HEK293 (cell line): Measurements from ENCODE around the gene ISYNA1.
A peak's percentile ranks its signal among the peaks of the same experiment; 100 is the strongest.

Experiments
- CTCF ChIA-PET: fragments of 350-600 bp; formaldehyde crosslinking; extraction: SDS; loops from one replicate; lab custom pipeline; 2021; ENCODE audit warnings: antibody characterized with exemption; lab: Yijun Ruan, JAX
- POLR2A ChIA-PET: fragments of 300-600 bp; formaldehyde crosslinking; extraction: SDS; loops from one replicate; lab custom pipeline; 2020; ENCODE audit warnings: antibody characterized with exemption, inconsistent platforms; lab: Yijun Ruan, JAX
- H3K27ac ChIP-seq: fragments of 200-500 bp; sonication (Bioruptor generic); 2 replicates; pipeline ENCODE4 v1.5.1; 2014; ENCODE audit warnings: low read depth, low read length, control low read depth, inconsistent platforms; ENCODE audit errors: extremely low read depth
- H3K36me3 ChIP-seq, 2 experiments: fragments of 200-500 bp in 1 of 2; sonication (Bioruptor generic) in 1 of 2; 1 replicate in 1 of 2; 2 replicates in 1 of 2; pipeline ENCODE4 v1.5.1; 2014 to 2017; ENCODE audit warnings: inconsistent platforms in 2 of 2, low read length in 2 of 2; ENCODE audit not compliant: control insufficient read depth in 2 of 2, insufficient read depth in 1 of 2
- H3K4me1 ChIP-seq: fragments of 200-500 bp; sonication (Bioruptor generic); 2 replicates; pipeline ENCODE4 v1.5.1; 2014; ENCODE audit warnings: mild to moderate bottlenecking, low read length, inconsistent platforms; ENCODE audit not compliant: control insufficient read depth, insufficient read depth
- H3K4me3 ChIP-seq: 2 replicates; pipeline ENCODE4 v1.5.1; 2011; ENCODE audit warnings: low read depth, mild to moderate bottlenecking, control low read depth, low read length, moderate library complexity
- H3K9me3 ChIP-seq: fragments of 200-500 bp; sonication (Bioruptor generic); 2 replicates; pipeline ENCODE4 v1.5.1; 2014; ENCODE audit warnings: low read depth, low read length, inconsistent platforms; ENCODE audit not compliant: control insufficient read depth, insufficient read depth
- BCL11B ChIP-seq: fragments of 450-650 bp; formaldehyde crosslinking; IDR thresholded peaks from 2 replicates; pipeline ENCODE4 v1.5.1; 2016; ENCODE audit warnings: low read depth, missing biosample characterization, missing genetic modification characterization
- GFI1B ChIP-seq: fragments of 450-650 bp; formaldehyde crosslinking; IDR thresholded peaks from 2 replicates; pipeline ENCODE4 v1.5.1; 2016; ENCODE audit warnings: missing biosample characterization, missing genetic modification characterization
- HOXC10 ChIP-seq: sonication (generic); formaldehyde crosslinking; IDR thresholded peaks from 2 replicates; pipeline ENCODE4 v1.8.1; 2023; ENCODE audit warnings: mild to moderate bottlenecking, missing genetic modification reagents
- IKZF3 ChIP-seq: fragments of 450-650 bp; IDR thresholded peaks from 2 replicates; pipeline ENCODE4 v1.5.0; 2018; ENCODE audit warnings: missing biosample characterization, mild to moderate bottlenecking, missing genetic modification characterization, moderate library complexity
- PRDM1 ChIP-seq: fragments of 450-650 bp; formaldehyde crosslinking; IDR thresholded peaks from 2 replicates; pipeline ENCODE4; 2016; ENCODE audit warnings: missing biosample characterization, missing genetic modification characterization
- PRDM6 ChIP-seq: fragments of 450-650 bp; formaldehyde crosslinking; IDR thresholded peaks from 2 replicates; pipeline ENCODE4 v1.5.1; 2017; ENCODE audit warnings: missing biosample characterization, missing genetic modification characterization
- SCRT2 ChIP-seq: fragments of 450-650 bp; formaldehyde crosslinking; IDR thresholded peaks from 2 replicates; pipeline ENCODE4 v1.5.1; 2016; ENCODE audit warnings: missing biosample characterization, missing genetic modification characterization
- SP3 ChIP-seq: fragments of 450-650 bp; formaldehyde crosslinking; IDR thresholded peaks from 2 replicates; pipeline ENCODE4 v1.5.1; 2016; ENCODE audit warnings: missing biosample characterization, missing genetic modification characterization
- ZBTB8A ChIP-seq: fragments of 450-650 bp; formaldehyde crosslinking; IDR thresholded peaks from 2 replicates; pipeline ENCODE4 v1.5.1; 2016; ENCODE audit warnings: missing biosample characterization, missing genetic modification characterization
- ZFP69B ChIP-seq: fragments of 450-650 bp; formaldehyde crosslinking; IDR thresholded peaks from 2 replicates; pipeline ENCODE4 v1.5.1; 2016; ENCODE audit warnings: missing biosample characterization, missing genetic modification characterization
- ZNF121 ChIP-seq: fragments of 450-650 bp; formaldehyde crosslinking; IDR thresholded peaks from 2 replicates; pipeline ENCODE4 v1.5.1; 2016; ENCODE audit warnings: missing biosample characterization, missing genetic modification characterization
- ZNF157 ChIP-seq: fragments of 450-650 bp; formaldehyde crosslinking; IDR thresholded peaks from 2 replicates; pipeline ENCODE4 v1.5.1; 2016; ENCODE audit warnings: missing biosample characterization, missing genetic modification characterization
- ZNF335 ChIP-seq: fragments of 450-650 bp; formaldehyde crosslinking; conservative IDR thresholded peaks from 2 replicates; pipeline ENCODE4 v1.5.1; 2016; ENCODE audit warnings: missing biosample characterization, missing genetic modification characterization
- ZNF341 ChIP-seq: fragments of 450-650 bp; formaldehyde crosslinking; IDR thresholded peaks from 2 replicates; pipeline ENCODE4; 2016; ENCODE audit warnings: low read depth, missing biosample characterization, missing genetic modification characterization
- ZNF362 ChIP-seq: fragments of 450-650 bp; formaldehyde crosslinking; IDR thresholded peaks from 2 replicates; pipeline ENCODE4 v1.5.1; 2016; ENCODE audit warnings: missing biosample characterization, missing genetic modification characterization
- ZNF510 ChIP-seq: fragments of 450-650 bp; formaldehyde crosslinking; IDR thresholded peaks from 2 replicates; pipeline ENCODE4 v1.5.1; 2018; ENCODE audit warnings: mild to moderate bottlenecking, missing genetic modification characterization, missing biosample characterization; ENCODE audit not compliant: insufficient replicate concordance
- ZNF555 ChIP-seq: fragments of 450-650 bp; formaldehyde crosslinking; conservative IDR thresholded peaks from 2 replicates; pipeline ENCODE4 v1.5.1; 2017; ENCODE audit warnings: missing biosample characterization, mild to moderate bottlenecking, missing genetic modification characterization, inconsistent platforms
- ZNF580 ChIP-seq: fragments of 450-650 bp; formaldehyde crosslinking; IDR thresholded peaks from 2 replicates; pipeline ENCODE4 v1.5.1; 2016; ENCODE audit warnings: missing biosample characterization, missing genetic modification characterization
- ZNF596 ChIP-seq: fragments of 450-650 bp; IDR thresholded peaks from 2 replicates; pipeline ENCODE4 v1.5.0; 2018; ENCODE audit warnings: missing biosample characterization, mild to moderate bottlenecking, missing genetic modification characterization, moderate library complexity
- ZNF639 ChIP-seq: fragments of 450-650 bp; formaldehyde crosslinking; IDR thresholded peaks from 2 replicates; pipeline ENCODE4 v1.5.1; 2016; ENCODE audit warnings: missing biosample characterization, missing genetic modification characterization
- ZNF692 ChIP-seq: fragments of 450-650 bp; formaldehyde crosslinking; IDR thresholded peaks from 2 replicates; pipeline ENCODE4 v1.5.1; 2016; ENCODE audit warnings: missing biosample characterization, missing genetic modification characterization
- ZNF76 ChIP-seq: fragments of 450-650 bp; formaldehyde crosslinking; IDR thresholded peaks from 2 replicates; pipeline ENCODE4; 2016; ENCODE audit warnings: low read depth, missing biosample characterization, missing genetic modification characterization, borderline replicate concordance

Gene ISYNA1

GRCh38 chr19:18475762-18476331 lies 37.9 kb upstream of the ISYNA1 start:
- H3K27ac ChIP-seq = no peak overlapping the region
- no peaks in the 10 kb centered on the region for H3K36me3 ChIP-seq
- H3K4me1 ChIP-seq = no peaks in the 10 kb centered on the region; the same call in 1 of the 2 replicates
- POLR2A ChIA-PET = no interaction called here
- H3K4me3 ChIP-seq = no peak overlapping the region
- TF ChIP-seq ZNF692 = peak; percentile 90
- TF ChIP-seq ZNF157 = no peak
- TF ChIP-seq ZNF76 = no peak
- peak; percentile 79; the same call in 1 of the 2 replicates for TF ChIP-seq ZFP69B (tag by site-specific recombination)
- TF ChIP-seq ZBTB8A (tag by site-specific recombination) = no peak
- CTCF ChIA-PET = interaction anchor here (0.5 to 1.5 kb wide), 4 partner anchors 9 to 390 kb away, joined by 3 to 4 read pairs (median 4); no protein-coding TSS in a partner anchor
- H3K9me3 ChIP-seq = no peaks in the 10 kb centered on the region

GRCh38 chr19:18475004-18475453 lies 37.1 kb upstream of the ISYNA1 start:
- CTCF ChIA-PET = interaction anchor here (0.6 to 1.5 kb wide), 3 partner anchors 10 to 79 kb away, joined by 4 read pairs; no protein-coding TSS in a partner anchor

GRCh38 chr19:18474366-18474887 lies 36.5 kb upstream of the ISYNA1 start:
- no peak overlapping the region for H3K27ac ChIP-seq
- no peaks in the 10 kb centered on the region for H3K36me3 ChIP-seq
- ChIA-PET CTCF (interaction anchor here (0.7 to 1.8 kb wide), 5 partner anchors 11 to 33 kb away, joined by 3 to 5 read pairs (median 4); no protein-coding TSS in a partner anchor), POLR2A (interaction anchor here (1.0 kb wide), 1 partner anchor 98 kb away, joined by 3 read pairs; no protein-coding TSS in a partner anchor)
- no peaks in the 10 kb centered on the region for H3K4me1 ChIP-seq
- H3K4me3 ChIP-seq = no peak overlapping the region
- no peaks in the 10 kb centered on the region for H3K9me3 ChIP-seq
- TF ChIP-seq ZNF596 (tag by site-specific recombination) = no peak
- TF ChIP-seq ZNF362 (tag by site-specific recombination) = no peak
- no peak for TF ChIP-seq ZNF580 (tag by site-specific recombination)
- TF ChIP-seq SP3 (tag by site-specific recombination) = no peak
- TF ChIP-seq ZNF335 (tag by site-specific recombination) = no peak

More at GRCh38 chr19:18475004-18475453, 37.1 kb upstream of the ISYNA1 start:
- POLR2A ChIA-PET = no interaction called here
- Histone ChIP-seq H3K4me1 (no peaks in the 10 kb centered on the region), H3K9me3 (no peaks in the 10 kb centered on the region), H3K36me3 (no peaks in the 10 kb centered on the region), H3K4me3 (no peak overlapping the region), H3K27ac (no peak overlapping the region)
- TF ChIP-seq ZNF121 (tag by site-specific recombination) (peak; percentile 86), HOXC10 (no peak), BCL11B (tag by site-specific recombination) (no peak), ZNF341 (tag by site-specific recombination) (no peak), SCRT2 (tag by site-specific recombination) (no peak)

GRCh38 chr19:18473706-18474087 lies 35.8 kb upstream of the ISYNA1 start:
- H3K9me3 ChIP-seq = no peaks in the 10 kb centered on the region
- H3K27ac ChIP-seq = no peak overlapping the region
- no peaks in the 10 kb centered on the region for H3K36me3 ChIP-seq
- no peak overlapping the region for H3K4me3 ChIP-seq
- ChIA-PET CTCF (interaction anchor here (0.7 to 1.8 kb wide), 4 partner anchors 12 to 34 kb away, joined by 3 to 5 read pairs (median 4); no protein-coding TSS in a partner anchor), POLR2A (interaction anchor here (1.0 kb wide), 2 partner anchors 99 to 209 kb away, joined by 3 read pairs; partner anchors contain the start of gene CRTC1)
- no peaks in the 10 kb centered on the region for H3K4me1 ChIP-seq
- TF ChIP-seq ZFP69B (tag by site-specific recombination) (no peak), GFI1B (no peak), ZNF639 (tag by site-specific recombination) (no peak), ZNF510 (tag by site-specific recombination) (no peak), PRDM6 (no peak), IKZF3 (no peak), ZNF555 (tag by site-specific recombination) (no peak), PRDM1 (tag by site-specific recombination) (no peak)
